Testis (tissue), 2 donors: Measurements from ENCODE around the gene MEIS3.

Source experiments
- CTCF ChIP-seq, 3 experiments: fragments of 450-650 bp in 2 of 3; fragments of 200-600 bp in 1 of 3; sonication (generic) in 1 of 3; IDR thresholded peaks; one replicate each; pipeline ENCODE4 v1.5.1; 2016 to 2019; ENCODE audit warnings: antibody characterized with exemption in 3 of 3, mild to moderate bottlenecking in 2 of 3, moderate library complexity in 1 of 3
- POLR2A ChIP-seq: fragments of 450-650 bp; IDR thresholded peaks from one replicate; pipeline ENCODE4 v1.6.1; 2017; ENCODE audit warnings: antibody characterized with exemption, mild to moderate bottlenecking, moderate library complexity

- TF ChIP-seq CTCF (IDR thresholded peaks at IDR 0.05) (no peak), POLR2A (no peak)
Measured at GRCh38 chr19:47421244-47421786, 2.0 kb upstream of the MEIS3 start.
